Fibroblast of lung (primary cell): Measurements from ENCODE around the gene SUSD1. TPM values are rescaled to one million over a fixed set of nuclear protein-coding genes. Genes with fewer than 3 reads are reported as not detected.

ENCODE experiments used
- DNase-seq, 2 donors: peaks; one replicate each; pipeline versions ENCODE4 v3.0.0 to v3.0.0-alpha.2; 2010; ENCODE audit warnings: low read depth in 2 of 2
- H2AFZ ChIP-seq: 2 replicates; pipeline ENCODE4 v1.5.1; 2012; ENCODE audit warnings: low read length, control low read depth, inconsistent platforms
- H3K27ac ChIP-seq: 2 replicates; pipeline ENCODE4 v1.5.1; 2011; ENCODE audit warnings: low read length, control low read depth; ENCODE audit not compliant: insufficient read depth
- H3K27me3 ChIP-seq: 2 replicates; pipeline ENCODE4 v1.5.1; 2011; ENCODE audit warnings: mild to moderate bottlenecking, low read length; ENCODE audit not compliant: control insufficient read depth, insufficient read depth
- H3K36me3 ChIP-seq: 2 replicates; pipeline ENCODE4 v1.5.1; 2011; ENCODE audit warnings: low read length; ENCODE audit not compliant: control insufficient read depth, insufficient read depth
- H3K4me1 ChIP-seq: 2 replicates; pipeline ENCODE4 v1.5.1; 2011; ENCODE audit warnings: low read length; ENCODE audit not compliant: control insufficient read depth, insufficient read depth; ENCODE audit errors: extremely low read depth
- H3K4me2 ChIP-seq: 2 replicates; pipeline ENCODE4 v1.5.1; 2011; ENCODE audit warnings: low read length, control low read depth; ENCODE audit not compliant: insufficient read depth; ENCODE audit errors: extremely low read depth
- H3K4me3 ChIP-seq, 4 experiments: fragments of 200-600 bp in 1 of 4; sonication (generic) in 1 of 4; replicated peaks in 1 of 4; 2 replicates each; pipeline ENCODE4 v1.5.1; 2011 to 2016; ENCODE audit warnings: low read length in 4 of 4, low read depth in 3 of 4, mild to moderate bottlenecking in 3 of 4, control low read depth in 2 of 4, inconsistent platforms in 1 of 4, mixed read lengths in 1 of 4; ENCODE audit not compliant: insufficient read depth in 1 of 4; ENCODE audit errors: control extremely low read depth in 1 of 4
- H3K79me2 ChIP-seq: 2 replicates; pipeline ENCODE4 v1.5.1; 2012; ENCODE audit warnings: mild to moderate bottlenecking, low read length, inconsistent platforms; ENCODE audit not compliant: control insufficient read depth, insufficient read depth
- H3K9ac ChIP-seq: 2 replicates; pipeline ENCODE4 v1.5.1; 2011; ENCODE audit warnings: mild to moderate bottlenecking, low read length, control low read depth; ENCODE audit not compliant: insufficient read depth
- H3K9me3 ChIP-seq: 2 replicates; pipeline ENCODE4 v1.5.1; 2012; ENCODE audit warnings: low read depth, low read length; ENCODE audit not compliant: control insufficient read depth, insufficient read depth
- H4K20me1 ChIP-seq: 2 replicates; pipeline ENCODE4 v1.5.1; 2011; ENCODE audit warnings: low read length; ENCODE audit not compliant: control insufficient read depth, insufficient read depth; ENCODE audit errors: extremely low read depth
- CTCF ChIP-seq, 2 donors: IDR thresholded peaks in 1 of 2; conservative IDR thresholded peaks in 1 of 2; 1 replicate in 1 of 2; 2 replicates in 1 of 2; pipeline ENCODE4 v1.5.1; 2011 to 2012; ENCODE audit warnings: low read length in 2 of 2, control low read depth in 1 of 2, inconsistent platforms in 1 of 2, low read depth in 1 of 2, mild to moderate bottlenecking in 1 of 2
- EZH2 ChIP-seq: IDR thresholded peaks from 2 replicates; pipeline ENCODE4 v1.5.1; 2012; ENCODE audit warnings: low read length, control low read depth, mild to moderate bottlenecking; ENCODE audit errors: missing control alignments
- polyA plus RNA-seq, 2 donors: library from polyadenylated mRNA; depleted of rRNA in 1 of 2; stranded (reverse) in 1 of 2; unstranded in 1 of 2; fragments of >200 nt; gene quantifications; 2 replicates each; pipeline ENCODE4 v1.2.1, GENCODE V29; 2011 to 2012; ENCODE audit warnings: missing spikeins in 1 of 2
- total RNA-seq: library from RNA; depleted of rRNA; stranded (reverse); fragments of >200 nt; gene quantifications from 2 replicates; pipeline ENCODE4 v1.2.1, GENCODE V29; 2014

Gene SUSD1
- total and polyA plus RNA-seq, 2 donors (not counting 1 experiment from before 2014, with no cell fraction given) = 27.4 to 28.6 TPM

- no peak overlapping the region for H3K27ac ChIP-seq
- no peak overlapping the region for H3K4me3 ChIP-seq
- H3K9me3 ChIP-seq = no peaks in the 10 kb centered on the region
- H3K4me1 ChIP-seq = no peaks in the 10 kb centered on the region
- H3K27me3 ChIP-seq = no peaks in the 10 kb centered on the region
- H3K36me3 ChIP-seq = no peaks in the 10 kb centered on the region
- H4K20me1 ChIP-seq = no peaks in the 10 kb centered on the region
- no peak for DNase-seq
- H3K9ac ChIP-seq = no peak overlapping the region
- H3K79me2 ChIP-seq = no peaks in the 10 kb centered on the region
- no peak overlapping the region for H2AFZ ChIP-seq
- no peak for TF ChIP-seq EZH2
- no peak for TF ChIP-seq CTCF (conservative IDR thresholded peaks at IDR 0.05 in 1 of 2, IDR thresholded peaks at IDR 0.05 in 1 of 2; ENCODE audit: low read depth in 1 of 2, low read length in 2 of 2)
- no peak overlapping the region for H3K4me2 ChIP-seq
Observed at GRCh38 chr9:112104401-112104800, 70.7 kb downstream of the SUSD1 start.

GRCh38 chr9:112103405-112103804, 71.7 kb downstream of the SUSD1 start:
- no peak overlapping the region for H3K4me2 ChIP-seq
- no peaks in the 10 kb centered on the region for H3K9me3 ChIP-seq
- no peaks in the 10 kb centered on the region for H3K27me3 ChIP-seq

More at GRCh38 chr9:112103405-112103804, 71.7 kb downstream of the SUSD1 start:
- Histone ChIP-seq H3K4me3 (no peak overlapping the region), H3K79me2 (no peaks in the 10 kb centered on the region), H3K36me3 (no peaks in the 10 kb centered on the region), H4K20me1 (no peaks in the 10 kb centered on the region), H3K9ac (no peak overlapping the region), H2AFZ (no peak overlapping the region), H3K27ac (no peak overlapping the region), H3K4me1 (no peaks in the 10 kb centered on the region)
- no peak for DNase-seq
- no peak for TF ChIP-seq CTCF (conservative IDR thresholded peaks at IDR 0.05 in 1 of 2, IDR thresholded peaks at IDR 0.05 in 1 of 2; ENCODE audit: low read depth in 1 of 2, low read length in 2 of 2)
- TF ChIP-seq EZH2 = no peak
